ENCODE measurements around the gene FSTL4.

GRCh38 chr5:133400831-133401351 is 211.4 kb downstream of the FSTL4 start:
- TF ChIP-seq POLR2A (IDR thresholded peaks at IDR 0.05) = no peak
- TF ChIP-seq, protein P1, sequence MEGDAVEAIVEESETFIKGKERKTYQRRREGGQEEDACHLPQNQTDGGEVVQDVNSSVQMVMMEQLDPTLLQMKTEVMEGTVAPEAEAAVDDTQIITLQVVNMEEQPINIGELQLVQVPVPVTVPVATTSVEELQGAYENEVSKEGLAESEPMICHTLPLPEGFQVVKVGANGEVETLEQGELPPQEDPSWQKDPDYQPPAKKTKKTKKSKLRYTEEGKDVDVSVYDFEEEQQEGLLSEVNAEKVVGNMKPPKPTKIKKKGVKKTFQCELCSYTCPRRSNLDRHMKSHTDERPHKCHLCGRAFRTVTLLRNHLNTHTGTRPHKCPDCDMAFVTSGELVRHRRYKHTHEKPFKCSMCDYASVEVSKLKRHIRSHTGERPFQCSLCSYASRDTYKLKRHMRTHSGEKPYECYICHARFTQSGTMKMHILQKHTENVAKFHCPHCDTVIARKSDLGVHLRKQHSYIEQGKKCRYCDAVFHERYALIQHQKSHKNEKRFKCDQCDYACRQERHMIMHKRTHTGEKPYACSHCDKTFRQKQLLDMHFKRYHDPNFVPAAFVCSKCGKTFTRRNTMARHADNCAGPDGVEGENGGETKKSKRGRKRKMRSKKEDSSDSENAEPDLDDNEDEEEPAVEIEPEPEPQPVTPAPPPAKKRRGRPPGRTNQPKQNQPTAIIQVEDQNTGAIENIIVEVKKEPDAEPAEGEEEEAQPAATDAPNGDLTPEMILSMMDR (IDR thresholded peaks at IDR 0.05) = no peak

Data from upper lobe of left lung (tissue), 4 donors.